K562 (cell line): ENCODE measurements around the gene KLHL8. TPM values are rescaled to one million over a fixed set of nuclear protein-coding genes. Genes with fewer than 3 reads are reported as not detected.

Source experiments
- ATAC-seq: fragments of 200-7000 bp; cut with Tn5 transposase; 3 replicates; pipeline ENCODE4 v1.9.1; 2020; ENCODE audit warnings: moderate library complexity
- BruUV-seq: library from RNA; stranded (reverse); fragments of 400-500 nt; replicated peaks from 2 replicates; lab custom pipeline; 2021; lab: Mats Ljungman, UMichigan
- CTCF ChIA-PET: fragments of 300-600 bp; formaldehyde crosslinking; extraction: SDS; loops from one replicate; lab custom pipeline; 2021; ENCODE audit warnings: low intra/inter-chr PET ratio; lab: Yijun Ruan, JAX
- POLR2A ChIA-PET: fragments of 300-600, 350-650 bp; sonication (Branson Sonifier 250); formaldehyde crosslinking; extraction: SDS; loops from one replicate; lab custom pipeline; 2021; ENCODE audit warnings: antibody characterized with exemption, inconsistent platforms; lab: Yijun Ruan, JAX
- DNase-seq, 4 experiments: peaks; one replicate each; pipeline versions ENCODE4 v3.0.0 to v3.0.0-alpha.2; 2011 to 2018; ENCODE audit warnings: low spot score in 3 of 4, mixed read lengths in 3 of 4; ENCODE audit errors: extremely low read depth in 1 of 4
- FAIRE-seq: peaks from 2 replicates; lab custom pipeline; 2011; peaks lifted over from hg19 to GRCh38; lab: Jason Lieb, UNC
- H2AFZ ChIP-seq: 2 replicates; pipeline ENCODE4 v1.6.0; 2011; ENCODE audit warnings: low read depth, low read length, control low read depth, inconsistent platforms
- H3K27ac ChIP-seq: fragments of 200-600 bp; 3 replicates; pipeline ENCODE4 v1.8.0; 2011; ENCODE audit warnings: low read depth, mild to moderate bottlenecking, control low read depth, inconsistent platforms, low read length, moderate library complexity, mixed read lengths; ENCODE audit errors: extremely low read depth
- H3K27me3 ChIP-seq, 2 experiments: fragments of 300-600 bp in 1 of 2; 2 replicates in 1 of 2; 3 replicates in 1 of 2; pipeline versions ENCODE4 v1.6.0 to v1.8.0; 2011; ENCODE audit warnings: inconsistent platforms in 2 of 2, low read length in 2 of 2, mild to moderate bottlenecking in 1 of 2, mixed read lengths in 1 of 2, moderate library complexity in 1 of 2; ENCODE audit not compliant: control insufficient read depth in 2 of 2, insufficient read depth in 2 of 2
- H3K36me3 ChIP-seq: fragments of 300-600 bp; 3 replicates; pipeline ENCODE4 v1.8.0; 2011; ENCODE audit warnings: mild to moderate bottlenecking, low read length, inconsistent platforms; ENCODE audit not compliant: control insufficient read depth, insufficient read depth
- H3K4me1 ChIP-seq, 2 experiments: fragments of 200-600 bp in 1 of 2; replicated peaks in 1 of 2; 2 replicates in 1 of 2; 3 replicates in 1 of 2; pipeline versions ENCODE4 v1.5.1 to v1.8.0; 2011; ENCODE audit warnings: inconsistent platforms in 2 of 2, low read length in 2 of 2, mild to moderate bottlenecking in 1 of 2, mixed read lengths in 1 of 2, moderate library complexity in 1 of 2; ENCODE audit not compliant: control insufficient read depth in 2 of 2, insufficient read depth in 2 of 2
- H3K4me2 ChIP-seq: 2 replicates; pipeline ENCODE4 v1.6.1; 2011; ENCODE audit warnings: low read length, control low read depth, inconsistent platforms, mixed read lengths; ENCODE audit not compliant: insufficient read depth
- H3K4me3 ChIP-seq: fragments of 200-600 bp; sonication (generic), shearing (Covaris generic); 2 replicates; pipeline ENCODE4 v1.5.1; 2016; ENCODE audit warnings: control low read depth, inconsistent platforms
- H3K79me2 ChIP-seq: fragments of 200-600 bp; 3 replicates; pipeline ENCODE4 v1.8.0; 2011; ENCODE audit warnings: low read length, inconsistent platforms; ENCODE audit not compliant: control insufficient read depth, insufficient read depth
- H3K9ac ChIP-seq, 2 experiments: 2 replicates each; pipeline versions ENCODE4 v1.6.0 to v1.6.1; 2011; ENCODE audit warnings: low read depth in 2 of 2, low read length in 2 of 2, control low read depth in 1 of 2, inconsistent platforms in 1 of 2, mild to moderate bottlenecking in 1 of 2, mixed read lengths in 1 of 2; ENCODE audit not compliant: insufficient read depth in 1 of 2
- H3K9me1 ChIP-seq: one replicate; pipeline ENCODE4 v1.6.0; 2011; ENCODE audit warnings: inconsistent platforms, mild to moderate bottlenecking, low read length, moderate library complexity; ENCODE audit not compliant: control insufficient read depth, insufficient read depth
- H3K9me3 ChIP-seq: replicated peaks from 2 replicates; pipeline ENCODE4 v1.5.1; 2011; ENCODE audit warnings: low read depth, low read length, inconsistent platforms; ENCODE audit not compliant: control insufficient read depth, insufficient read depth
- H4K20me1 ChIP-seq: replicated peaks from 2 replicates; pipeline ENCODE4 v1.6.1; 2011; ENCODE audit warnings: low read length, inconsistent platforms, mixed read lengths; ENCODE audit not compliant: control insufficient read depth, insufficient read depth
- THRB ChIP-seq: fragments of 450-650 bp; formaldehyde crosslinking; conservative IDR thresholded peaks from 2 replicates; pipeline ENCODE4 v1.4.0; 2022; ENCODE audit warnings: mild to moderate bottlenecking, missing genetic modification characterization
- ZFX ChIP-seq: sonication (generic); formaldehyde crosslinking; IDR thresholded peaks from 2 replicates; pipeline ENCODE4 v1.8.0; 2022; ENCODE audit warnings: mild to moderate bottlenecking, missing genetic modification reagents, moderate library complexity
- ZNF592 ChIP-seq: fragments of 450-650 bp; IDR thresholded peaks from 2 replicates; pipeline ENCODE4 v1.6.1; 2017; ENCODE audit warnings: antibody characterized with exemption, mild to moderate bottlenecking
- WGBS: fragments of 100-300 bp; shearing (Covaris generic); methylation state at CpG from one replicate; pipeline ENCODE4 v1.1.6; 2016; ENCODE audit warnings: low coverage, mixed read lengths; ENCODE audit not compliant: insufficient coverage; ENCODE audit errors: missing lambda C conversion rate; 5-methylcytosine and 5-hydroxymethylcytosine counted together
- in situ Hi-C: fragments of 300-500 bp; cut with MboI; formaldehyde crosslinking; loops from 4 replicates; pipeline ENCODE4 v1.15.0; 2018; ENCODE audit warnings: inconsistent platforms, mixed read lengths
- intact Hi-C: fragments of 100-400 bp; cut with micrococcal nuclease; formaldehyde crosslinking; loops from 2 replicates; pipeline ENCODE4 v1.14.2; 2022
- polyA plus RNA-seq, 8 experiments: library from polyadenylated mRNA; depleted of rRNA in 4 of 8; stranded (reverse) in 5 of 8; unstranded in 3 of 8; fragments of >200 nt; fragmentation: Nextera tagmentation in 2 of 8; fragmentation: Illumina TruSeq in 1 of 8; extraction: Ambion mirVana in 2 of 8; extraction: Trizol in 1 of 8; gene quantifications; 2 replicates each; pipeline versions ENCODE4 v1.2.1 to v1.2.3, GENCODE V29; 2011 to 2014; ENCODE audit warnings: inconsistent platforms in 1 of 8, missing spikeins in 1 of 8
- total RNA-seq, 7 experiments: library from RNA; depleted of rRNA in 6 of 7; stranded (reverse); fragments of >200 nt in 6 of 7; fragmentation: Illumina TruSeq in 2 of 7; extraction: Trizol in 2 of 7; gene quantifications; 2 replicates each; pipeline versions ENCODE4 v1.2.1 to v1.2.3, GENCODE V29; 2011 to 2021; ENCODE audit warnings: low replicate concordance in 1 of 7

KLHL8 gene
- total and polyA plus RNA-seq, 9 of the 15 experiments (the other 6 are each of a cell fraction or from before 2014, with no cell fraction given) = 8.7 to 25.3 (median 15.7) TPM

GRCh38 chr4:87228262-87228860 lies 7.9 kb upstream of the KLHL8 start (continued):
- no peak for TF ChIP-seq THRB (CRISPR knock-in tag)

GRCh38 chr4:87227751-87228151 lies 7.3 kb upstream of the KLHL8 start:
- no TSS peak for BruUV-seq
- ChIA-PET POLR2A (no interaction called here), CTCF (no interaction called here)
- no peaks in the 10 kb centered on the region for H3K36me3 ChIP-seq
- no peaks in the 10 kb centered on the region for H3K9me1 ChIP-seq
- intact Hi-C loops = no loop called here
- H4K20me1 ChIP-seq = no peaks in the 10 kb centered on the region
- no peak overlapping the region for H3K4me2 ChIP-seq
- TF ChIP-seq ZNF592 = no peak
- TF ChIP-seq ZFX (CRISPR knock-in tag) = no peak
- TF ChIP-seq, all 486 proteins: peak for 0
- H3K4me3 ChIP-seq = no peak overlapping the region
- no peak overlapping the region for H3K27ac ChIP-seq
- no peaks in the 10 kb centered on the region for H3K79me2 ChIP-seq
- DNase-seq = no peak
- no peak overlapping the region; the same call in 1 of the 2 replicates for H2AFZ ChIP-seq
- in situ Hi-C loops = no loop called here
- H3K27me3 ChIP-seq = no peaks in the 10 kb centered on the region; a peak in 1 of 5 replicates
- FAIRE-seq = no peak
- no peak overlapping the region for H3K9ac ChIP-seq
- ATAC-seq = no peak
- H3K4me1 ChIP-seq = peaks cover 0 to 7% of the 10 kb centered on the region in 2 experiments; a peak in 1 of 5 replicates
- 55% methylated on average over 1 of the region's 1 CpG for WGBS
- no peaks in the 10 kb centered on the region for H3K9me3 ChIP-seq
